Cardiac muscle cell (in vitro differentiated cells and primary cell): ENCODE measurements around the gene GSK3B. TPM values are rescaled to one million over a fixed set of nuclear protein-coding genes. Genes with fewer than 3 reads are reported as not detected.
"Not testable (repeated sequence)": the region's sequence is repeated elsewhere in the genome, so short reads cannot be mapped to it uniquely, and the experiment has no call there.

ENCODE experiments used
- DNase-seq, 2 donors: peaks; one replicate each; pipeline versions ENCODE4 v3.0.0 to v3.0.0-alpha.2; 2010 to 2017; ENCODE audit warnings: low read depth in 1 of 2, low spot score in 1 of 2
- H3K27ac ChIP-seq: fragments of 200-600 bp; sonication (generic); 2 replicates; pipeline ENCODE4 v1.5.1; 2016
- H3K27me3 ChIP-seq: fragments of 200-600 bp; sonication (generic); 2 replicates; pipeline ENCODE4 v1.6.0; 2016; ENCODE audit warnings: control low read depth
- H3K36me3 ChIP-seq: fragments of 200-600 bp; sonication (generic); 2 replicates; pipeline ENCODE4 v1.5.1; 2016; ENCODE audit warnings: control low read depth
- H3K4me1 ChIP-seq: fragments of 200-600 bp; sonication (generic); 2 replicates; pipeline ENCODE4 v1.8.1; 2017; ENCODE audit warnings: low read depth, mild to moderate bottlenecking, mixed run types
- H3K4me3 ChIP-seq: fragments of 200-600 bp; sonication (generic); 2 replicates; pipeline ENCODE4 v1.5.1; 2016; ENCODE audit warnings: mild to moderate bottlenecking
- H3K9me3 ChIP-seq: fragments of 200-600 bp; sonication (generic); 2 replicates; pipeline ENCODE4 v1.5.1; 2017; ENCODE audit warnings: low read depth, mild to moderate bottlenecking, control low read depth
- polyA plus RNA-seq: library from polyadenylated mRNA; unstranded; fragments of >200 nt; fragmentation: Nextera tagmentation; extraction: Ambion mirVana; gene quantifications from 2 replicates; pipeline ENCODE4 v1.2.1, GENCODE V29; 2016
- total RNA-seq: library from RNA; depleted of rRNA; stranded (reverse); fragments of >200 nt; gene quantifications from 2 replicates; pipeline ENCODE4 v1.2.3, GENCODE V29; 2016
- TF ChIP-seq, protein P1 (sequence below): IDR thresholded peaks from 2 replicates; pipeline ENCODE4 v1.5.1; 2012; ENCODE audit warnings: low read depth, mild to moderate bottlenecking, low read length

GSK3B gene
- total and polyA plus RNA-seq, 2 experiments from 2014 or later, result 20.4 to 48.3 TPM

DNA sequence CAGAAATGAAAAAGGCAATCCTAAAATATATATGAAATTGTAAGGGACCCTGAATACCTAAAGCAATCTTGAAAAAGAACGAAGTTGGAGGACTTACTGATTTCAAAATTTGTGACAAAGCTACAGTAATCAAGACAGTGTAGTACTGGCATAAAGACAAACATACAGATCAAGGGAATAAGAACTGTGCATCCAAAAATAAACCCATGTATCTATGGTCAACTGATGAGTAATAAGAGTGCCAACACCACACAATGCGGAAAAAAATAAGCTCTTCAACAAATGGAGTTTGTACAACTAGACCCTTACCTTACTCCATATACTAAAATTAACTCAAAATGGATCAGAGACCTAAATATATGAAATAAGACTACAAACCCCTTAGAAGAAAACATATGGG, 29.6 kb downstream of the GSK3B start:
- TF ChIP-seq, protein P1, sequence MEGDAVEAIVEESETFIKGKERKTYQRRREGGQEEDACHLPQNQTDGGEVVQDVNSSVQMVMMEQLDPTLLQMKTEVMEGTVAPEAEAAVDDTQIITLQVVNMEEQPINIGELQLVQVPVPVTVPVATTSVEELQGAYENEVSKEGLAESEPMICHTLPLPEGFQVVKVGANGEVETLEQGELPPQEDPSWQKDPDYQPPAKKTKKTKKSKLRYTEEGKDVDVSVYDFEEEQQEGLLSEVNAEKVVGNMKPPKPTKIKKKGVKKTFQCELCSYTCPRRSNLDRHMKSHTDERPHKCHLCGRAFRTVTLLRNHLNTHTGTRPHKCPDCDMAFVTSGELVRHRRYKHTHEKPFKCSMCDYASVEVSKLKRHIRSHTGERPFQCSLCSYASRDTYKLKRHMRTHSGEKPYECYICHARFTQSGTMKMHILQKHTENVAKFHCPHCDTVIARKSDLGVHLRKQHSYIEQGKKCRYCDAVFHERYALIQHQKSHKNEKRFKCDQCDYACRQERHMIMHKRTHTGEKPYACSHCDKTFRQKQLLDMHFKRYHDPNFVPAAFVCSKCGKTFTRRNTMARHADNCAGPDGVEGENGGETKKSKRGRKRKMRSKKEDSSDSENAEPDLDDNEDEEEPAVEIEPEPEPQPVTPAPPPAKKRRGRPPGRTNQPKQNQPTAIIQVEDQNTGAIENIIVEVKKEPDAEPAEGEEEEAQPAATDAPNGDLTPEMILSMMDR, result no peak
- H3K27me3 ChIP-seq, result no peaks in the 10 kb centered on the region
- H3K4me3 ChIP-seq, result no peak overlapping the region
- H3K36me3 ChIP-seq, result no peaks in the 10 kb centered on the region
- no peak overlapping the region for H3K27ac ChIP-seq
- peaks cover 5% of the 10 kb centered on the region for H3K4me1 ChIP-seq
- no peak for DNase-seq
- H3K9me3 ChIP-seq, result no peaks in the 10 kb centered on the region

DNA sequence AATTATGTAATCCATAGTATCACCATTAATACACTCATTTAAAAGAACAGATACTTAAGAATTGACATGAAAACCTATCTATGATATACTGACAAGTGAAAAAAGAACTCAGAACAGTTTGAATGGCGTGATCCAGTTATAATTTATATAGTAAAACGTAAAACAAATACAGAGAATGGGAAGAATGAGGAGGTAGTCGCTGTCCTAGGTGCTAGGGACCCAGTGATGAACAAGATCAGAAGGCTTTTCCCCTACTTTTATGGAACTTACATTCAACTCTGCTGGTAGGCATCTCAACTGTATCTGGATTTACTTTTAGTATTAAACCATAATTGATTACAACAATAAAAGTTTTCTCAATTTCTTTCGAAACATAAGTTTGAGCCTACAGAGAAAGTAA, 31.8 kb downstream of the GSK3B start:
- TF ChIP-seq, protein P1, result no peak
- DNase-seq, result peak; percentile 8 to 28
- H3K4me3 ChIP-seq, result no peak overlapping the region

DNA sequence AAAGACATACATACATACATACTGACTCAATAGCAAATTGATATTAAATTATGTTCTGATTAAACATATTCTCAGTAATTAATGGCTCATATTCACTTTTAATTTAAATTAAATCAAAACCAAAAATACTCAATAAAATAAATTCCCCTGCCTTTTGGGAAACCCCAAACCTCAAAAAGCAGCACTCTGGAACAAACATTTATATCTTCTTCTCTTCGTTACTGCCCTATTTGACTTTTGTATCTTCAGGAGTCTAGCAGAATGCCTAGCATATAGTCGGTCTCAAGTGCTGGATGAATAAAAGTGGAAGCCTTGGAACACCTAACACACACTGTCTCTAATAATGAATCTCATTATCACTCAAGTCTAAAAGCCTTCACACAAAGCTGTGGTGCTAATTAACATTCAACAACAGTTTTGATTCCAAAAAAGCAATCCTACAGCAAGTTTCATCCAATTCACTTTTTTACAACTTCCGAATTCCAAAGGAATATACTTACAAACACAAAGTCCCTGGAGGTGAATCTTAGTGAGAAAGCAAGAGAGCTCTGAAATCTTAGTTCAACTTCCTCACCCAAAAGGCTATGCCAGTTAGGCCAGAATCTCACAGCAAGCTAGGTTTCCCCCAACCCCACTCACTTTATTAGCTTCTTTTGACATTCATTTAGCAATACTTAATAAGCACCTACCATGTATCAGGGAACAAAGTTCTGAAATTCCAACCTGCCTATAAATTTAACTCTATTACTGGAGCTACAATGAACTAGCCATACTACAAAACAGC, 35.0 kb downstream of the GSK3B start:
- DNase-seq, result no peak
- Histone ChIP-seq H3K4me1 (peaks cover 5% of the 10 kb centered on the region), H3K36me3 (no peaks in the 10 kb centered on the region), H3K9me3 (no peaks in the 10 kb centered on the region), H3K4me3 (no peak overlapping the region), H3K27ac (peak overlapping the region; percentile 63), H3K27me3 (no peaks in the 10 kb centered on the region)
- TF ChIP-seq, protein P1, result no peak

More for the DNA sequence above, 31.8 kb downstream of the GSK3B start:
- Histone ChIP-seq H3K27ac (no peak overlapping the region), H3K9me3 (no peaks in the 10 kb centered on the region), H3K4me1 (peaks cover 5% of the 10 kb centered on the region), H3K27me3 (no peaks in the 10 kb centered on the region), H3K36me3 (no peaks in the 10 kb centered on the region)

DNA sequence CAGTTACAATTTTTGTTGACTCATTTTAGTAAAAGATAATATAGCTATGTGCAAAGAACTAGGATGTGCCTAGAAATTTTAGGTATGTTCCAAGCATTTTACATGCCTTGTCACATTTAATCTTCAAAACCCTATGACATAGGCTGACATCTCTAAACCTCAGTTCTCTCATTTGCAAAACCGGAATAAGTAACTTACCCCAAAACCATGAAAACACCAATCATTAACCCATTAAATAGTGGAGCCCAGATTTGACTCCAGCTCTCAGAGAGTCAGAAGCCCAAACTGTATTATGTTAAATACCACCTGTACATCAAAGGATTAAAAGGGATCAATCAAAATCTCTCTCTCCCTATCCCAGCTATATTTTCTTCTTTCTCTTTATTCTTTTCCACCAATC, 36.6 kb downstream of the GSK3B start:
- Histone ChIP-seq H3K4me3 (no peak overlapping the region), H3K9me3 (no peaks in the 10 kb centered on the region), H3K27me3 (no peaks in the 10 kb centered on the region), H3K27ac (no peak overlapping the region), H3K4me1 (peaks cover 5% of the 10 kb centered on the region), H3K36me3 (no peaks in the 10 kb centered on the region)
- TF ChIP-seq, protein P1, result no peak
- DNase-seq, result no peak

DNA sequence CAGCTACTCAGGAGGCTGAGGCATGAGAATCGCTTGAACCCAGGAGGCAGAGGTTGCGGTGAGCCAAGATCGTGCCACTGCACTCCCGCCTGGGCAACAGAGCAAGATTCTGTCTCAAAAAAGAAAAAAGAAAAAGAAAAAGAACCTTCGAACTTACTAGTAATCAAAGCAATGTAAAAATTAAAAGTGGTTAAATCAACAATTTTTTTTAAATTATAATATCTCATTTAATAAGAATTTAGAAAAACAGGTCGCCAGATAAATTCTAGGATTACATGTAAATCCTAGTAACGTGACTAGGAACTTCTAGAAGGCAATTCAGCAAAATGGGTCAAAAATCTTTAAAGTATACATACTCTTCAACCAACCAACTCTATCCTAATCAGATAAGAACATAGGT, 37.2 kb downstream of the GSK3B start:
- Histone ChIP-seq H3K27me3 (no peaks in the 10 kb centered on the region), H3K36me3 (no peaks in the 10 kb centered on the region), H3K27ac (no peak overlapping the region), H3K9me3 (no peaks in the 10 kb centered on the region), H3K4me3 (no peak overlapping the region), H3K4me1 (peaks cover 5% of the 10 kb centered on the region)
- DNase-seq, result no peak
- TF ChIP-seq, protein P1, result no peak

DNA sequence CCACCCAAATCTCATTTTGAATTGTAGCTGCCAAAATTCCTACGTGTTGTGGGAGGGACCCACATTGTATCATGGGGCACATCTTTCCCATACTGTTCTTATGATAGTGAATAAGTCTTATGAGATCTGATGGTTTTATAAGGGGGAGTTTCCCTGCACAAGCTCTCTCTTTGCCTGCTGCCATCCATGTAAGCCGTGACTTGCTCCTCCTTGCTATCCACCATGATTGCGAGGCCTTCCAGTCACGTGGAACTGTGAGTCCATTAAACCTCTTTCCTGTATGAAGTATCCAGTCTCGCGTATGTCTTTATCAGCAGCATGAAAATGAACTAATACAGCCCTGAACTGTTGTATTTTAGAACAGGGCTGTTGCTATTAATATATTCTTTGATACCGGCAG, 40.6 kb downstream of the GSK3B start:
- not testable (repeated sequence) for H3K4me3 ChIP-seq, H3K27me3 ChIP-seq, DNase-seq, H3K36me3 ChIP-seq, H3K9me3 ChIP-seq, H3K27ac ChIP-seq, H3K4me1 ChIP-seq
